DOHH2 (cell line): Measurements from ENCODE around the gene MRM2.

ENCODE experiments used
- H3F3A ChIP-seq: fragments of 200-600 bp; sonication (generic), shearing (Covaris generic); 2 replicates; pipeline ENCODE4 v1.6.0; 2016; ENCODE audit warnings: antibody characterized with exemption, mild to moderate bottlenecking; ENCODE audit not compliant: control insufficient read depth, insufficient read depth
- H3K27ac ChIP-seq: fragments of 200-600 bp; sonication (generic); 2 replicates; pipeline ENCODE4 v1.5.1; 2014; ENCODE audit warnings: low read depth, mild to moderate bottlenecking, low read length, moderate library complexity
- H3K27me3 ChIP-seq: fragments of 200-600 bp; sonication (generic); 2 replicates; pipeline ENCODE4 v1.6.1; 2014; ENCODE audit warnings: mild to moderate bottlenecking, low read length, mixed read lengths; ENCODE audit not compliant: control insufficient read depth
- H3K36me3 ChIP-seq: fragments of 200-600 bp; sonication (generic); 2 replicates; pipeline ENCODE4 v1.6.1; 2014; ENCODE audit warnings: mild to moderate bottlenecking, low read length, moderate library complexity, mixed read lengths; ENCODE audit not compliant: control insufficient read depth
- H3K4me1 ChIP-seq: fragments of 200-600 bp; sonication (generic); 2 replicates; pipeline ENCODE4 v1.6.1; 2014; ENCODE audit warnings: mild to moderate bottlenecking, low read length, mixed read lengths; ENCODE audit not compliant: control insufficient read depth
- H3K4me2 ChIP-seq: fragments of 200-600 bp; sonication (generic); 2 replicates; pipeline ENCODE4 v1.6.0; 2014; ENCODE audit warnings: mild to moderate bottlenecking, low read length, moderate library complexity
- H3K4me3 ChIP-seq: fragments of 200-600 bp; sonication (generic); 2 replicates; pipeline ENCODE4 v1.5.1; 2014; ENCODE audit warnings: mild to moderate bottlenecking, low read length, mixed read lengths
- H3K79me2 ChIP-seq: fragments of 200-600 bp; sonication (generic); 2 replicates; pipeline ENCODE4 v1.6.1; 2014; ENCODE audit warnings: mild to moderate bottlenecking, low read length, mixed read lengths; ENCODE audit not compliant: control insufficient read depth
- H3K9me2 ChIP-seq: fragments of 200-600 bp; sonication (generic); replicated peaks from 2 replicates; pipeline ENCODE4 v1.6.1; 2014; ENCODE audit warnings: mild to moderate bottlenecking, low read length, mixed read lengths; ENCODE audit not compliant: control insufficient read depth
- H3K9me3 ChIP-seq: fragments of 200-600 bp; sonication (generic); 2 replicates; pipeline ENCODE4 v1.6.1; 2014; ENCODE audit warnings: antibody characterized with exemption, low read length, mixed read lengths; ENCODE audit not compliant: control insufficient read depth, insufficient read depth
- H4K20me1 ChIP-seq: fragments of 200-600 bp; sonication (generic); 2 replicates; pipeline ENCODE4 v1.6.0; 2014; ENCODE audit warnings: low read depth, mild to moderate bottlenecking, antibody characterized with exemption, low read length, moderate library complexity; ENCODE audit not compliant: control insufficient read depth, insufficient read depth
- EZH2phosphoT487 ChIP-seq: fragments of 200-600 bp; sonication (generic); IDR thresholded peaks from 2 replicates; pipeline ENCODE4 v1.6.1; 2017; ENCODE audit warnings: borderline replicate concordance, mild to moderate bottlenecking, antibody characterized with exemption, low read length, moderate library complexity, mixed read lengths
- TF ChIP-seq, protein P1 (sequence below): fragments of 200-600 bp; sonication (generic); IDR thresholded peaks from one replicate; pipeline ENCODE4 v1.5.1; 2014; ENCODE audit warnings: antibody characterized with exemption, mild to moderate bottlenecking, low read depth, low read length; ENCODE audit not compliant: poor library complexity, severe bottlenecking

The MRM2 gene

DNA sequence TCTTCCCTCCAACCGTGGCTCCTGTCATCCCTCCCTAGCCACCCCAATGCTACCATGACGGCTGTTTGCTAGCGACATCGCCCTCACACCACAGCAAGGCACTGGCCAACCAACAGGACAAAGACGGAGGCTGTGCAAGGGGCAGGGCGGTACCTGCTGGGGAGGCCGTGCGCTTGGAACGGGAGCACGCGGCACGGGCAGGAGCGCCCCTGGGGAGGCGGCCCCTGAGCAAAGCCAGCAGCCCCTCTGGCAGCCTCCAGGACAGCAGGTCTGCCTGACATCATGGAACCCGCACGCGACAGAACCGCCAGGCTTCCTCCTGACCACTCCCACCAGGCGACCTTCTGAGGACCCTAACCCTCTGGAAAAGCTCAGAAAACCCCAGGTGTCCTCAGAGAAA is 22.0 kb downstream of the MRM2 start:
- Histone ChIP-seq H3K4me3 (no peak overlapping the region), H3K4me1 (no peaks in the 10 kb centered on the region), H3K9me2 (no peaks in the 10 kb centered on the region), H3F3A (no peaks in the 10 kb centered on the region), H3K9me3 (no peaks in the 10 kb centered on the region), H3K4me2 (no peak overlapping the region), H4K20me1 (no peaks in the 10 kb centered on the region; the same call in 1 of the 2 replicates), H3K27ac (no peak overlapping the region), H3K36me3 (peaks cover 92% of the 10 kb centered on the region), H3K27me3 (no peaks in the 10 kb centered on the region), H3K79me2 (peaks cover 35% of the 10 kb centered on the region)
- no peak for TF ChIP-seq EZH2phosphoT487
- TF ChIP-seq, protein P1, sequence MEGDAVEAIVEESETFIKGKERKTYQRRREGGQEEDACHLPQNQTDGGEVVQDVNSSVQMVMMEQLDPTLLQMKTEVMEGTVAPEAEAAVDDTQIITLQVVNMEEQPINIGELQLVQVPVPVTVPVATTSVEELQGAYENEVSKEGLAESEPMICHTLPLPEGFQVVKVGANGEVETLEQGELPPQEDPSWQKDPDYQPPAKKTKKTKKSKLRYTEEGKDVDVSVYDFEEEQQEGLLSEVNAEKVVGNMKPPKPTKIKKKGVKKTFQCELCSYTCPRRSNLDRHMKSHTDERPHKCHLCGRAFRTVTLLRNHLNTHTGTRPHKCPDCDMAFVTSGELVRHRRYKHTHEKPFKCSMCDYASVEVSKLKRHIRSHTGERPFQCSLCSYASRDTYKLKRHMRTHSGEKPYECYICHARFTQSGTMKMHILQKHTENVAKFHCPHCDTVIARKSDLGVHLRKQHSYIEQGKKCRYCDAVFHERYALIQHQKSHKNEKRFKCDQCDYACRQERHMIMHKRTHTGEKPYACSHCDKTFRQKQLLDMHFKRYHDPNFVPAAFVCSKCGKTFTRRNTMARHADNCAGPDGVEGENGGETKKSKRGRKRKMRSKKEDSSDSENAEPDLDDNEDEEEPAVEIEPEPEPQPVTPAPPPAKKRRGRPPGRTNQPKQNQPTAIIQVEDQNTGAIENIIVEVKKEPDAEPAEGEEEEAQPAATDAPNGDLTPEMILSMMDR = no peak

- peaks cover 91% of the 10 kb centered on the region for H3K36me3 ChIP-seq
Observed at GRCh38 chr7:2219606-2220005, 22.4 kb downstream of the MRM2 start.

DNA sequence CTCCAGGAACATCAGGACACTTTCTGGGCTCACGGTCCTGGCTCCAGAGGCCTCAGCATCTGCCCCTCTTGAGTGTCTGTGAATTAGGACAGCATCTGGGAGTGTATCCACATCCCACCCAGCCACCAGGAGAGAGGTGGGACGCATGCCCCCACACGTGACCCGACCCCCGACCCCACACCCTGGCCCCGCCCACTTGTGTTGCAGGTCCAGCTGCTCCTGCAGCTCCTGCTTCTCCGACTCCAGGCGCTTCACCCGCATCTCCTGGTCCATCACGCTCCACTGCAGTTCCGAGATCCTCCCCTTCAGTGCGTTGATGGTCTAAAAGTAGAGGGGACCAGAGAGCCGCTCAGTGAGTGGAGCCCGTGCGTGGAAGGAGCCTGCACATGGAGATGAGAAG is 22.9 kb downstream of the MRM2 start:
- H3K9me2 ChIP-seq = no peaks in the 10 kb centered on the region
- no peaks in the 10 kb centered on the region for H3F3A ChIP-seq
- no peak overlapping the region for H3K4me3 ChIP-seq
- no peaks in the 10 kb centered on the region for H3K9me3 ChIP-seq
- H4K20me1 ChIP-seq = no peaks in the 10 kb centered on the region; the same call in 1 of the 2 replicates
- no peak overlapping the region for H3K4me2 ChIP-seq
- peaks cover 28% of the 10 kb centered on the region for H3K79me2 ChIP-seq
- TF ChIP-seq, protein P1 = no peak
- no peak for TF ChIP-seq EZH2phosphoT487
- no peaks in the 10 kb centered on the region for H3K4me1 ChIP-seq
- no peak overlapping the region for H3K27ac ChIP-seq
- H3K36me3 ChIP-seq = peaks cover 91% of the 10 kb centered on the region
- H3K27me3 ChIP-seq = no peaks in the 10 kb centered on the region

More at GRCh38 chr7:2219606-2220005, 22.4 kb downstream of the MRM2 start:
- Histone ChIP-seq H3F3A (no peaks in the 10 kb centered on the region), H3K9me3 (no peaks in the 10 kb centered on the region), H3K4me3 (no peak overlapping the region), H4K20me1 (no peaks in the 10 kb centered on the region; the same call in 1 of the 2 replicates), H3K27me3 (no peaks in the 10 kb centered on the region), H3K9me2 (no peaks in the 10 kb centered on the region), H3K27ac (no peak overlapping the region), H3K4me2 (no peak overlapping the region), H3K4me1 (no peaks in the 10 kb centered on the region), H3K79me2 (peaks cover 31% of the 10 kb centered on the region)
- TF ChIP-seq EZH2phosphoT487 = no peak
- TF ChIP-seq, protein P1 = no peak

DNA sequence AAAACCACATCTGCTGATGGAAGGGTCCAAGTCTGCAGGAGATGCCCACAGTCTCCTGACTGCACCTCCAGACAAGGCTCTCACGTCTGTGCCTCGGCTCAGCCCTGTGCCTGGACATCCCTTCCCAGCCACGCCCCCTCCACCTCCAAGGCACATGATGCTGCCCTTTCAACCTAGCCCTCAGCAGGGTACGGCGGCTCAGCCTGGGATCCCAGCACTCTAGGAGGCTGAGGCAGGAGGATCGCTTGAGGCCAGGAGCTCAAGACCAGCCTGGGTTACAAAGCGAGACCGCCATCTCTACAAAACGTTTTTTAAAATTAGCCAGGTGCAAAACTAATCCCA is 23.6 kb downstream of the MRM2 start:
- no peak overlapping the region for H3K27ac ChIP-seq
- peaks cover 23% of the 10 kb centered on the region for H3K79me2 ChIP-seq
- no peak overlapping the region for H3K4me2 ChIP-seq
- H3K4me3 ChIP-seq = no peak overlapping the region
- H3K4me1 ChIP-seq = no peaks in the 10 kb centered on the region
- TF ChIP-seq, protein P1 = no peak
- no peak for TF ChIP-seq EZH2phosphoT487
- no peaks in the 10 kb centered on the region for H3F3A ChIP-seq
- no peaks in the 10 kb centered on the region for H3K9me3 ChIP-seq
- no peaks in the 10 kb centered on the region; the same call in 1 of the 2 replicates for H4K20me1 ChIP-seq
- H3K9me2 ChIP-seq = no peaks in the 10 kb centered on the region
- H3K36me3 ChIP-seq = peaks cover 92% of the 10 kb centered on the region
- no peaks in the 10 kb centered on the region for H3K27me3 ChIP-seq
